HG03135 (cell line): ENCODE measurements around the gene GPRC5D.

Source experiments
- ATAC-seq: cut with Tn5 transposase; IDR thresholded peaks from one replicate; pipeline ENCODE4 v1.9.1; 2021; ENCODE audit warnings: mild to moderate bottlenecking, moderate library complexity; ENCODE audit not compliant: unreplicated experiment

Gene GPRC5D

GRCh38 chr12:12952036-12952435 is at the start of gene GPRC5D:
TSS of gene GPRC5D (minus strand) at chr12:12952170. CDS start at chr12:12950384, 1,786 bp downstream.
- ATAC-seq, result no peak

GRCh38 chr12:13001775-13002040 is 49.7 kb upstream of the GPRC5D start:
- ATAC-seq, result no peak

GRCh38 chr12:13000925-13001774 is 49.2 kb upstream of the GPRC5D start:
- ATAC-seq, result peak; percentile 26

- peak; percentile 27 for ATAC-seq
Observed at GRCh38 chr12:13000616-13000924, 48.6 kb upstream of the GPRC5D start.

GRCh38 chr12:12999959-13000615 is 48.1 kb upstream of the GPRC5D start, which contains the start of gene HEBP1:
TSS of gene HEBP1 (minus strand) at chr12:13000265. CDS start at chr12:13000114, 151 bp downstream.
- peak; percentile 81 for ATAC-seq

- no peak for ATAC-seq
Observed at GRCh38 chr12:12999271-12999958, 47.4 kb upstream of the GPRC5D start.

GRCh38 chr12:12998248-12998647 is 46.3 kb upstream of the GPRC5D start:
- no peak for ATAC-seq

- ATAC-seq, result no peak
Observed at GRCh38 chr12:12997734-12998133, 45.8 kb upstream of the GPRC5D start.

GRCh38 chr12:12997156-12997555 is 45.2 kb upstream of the GPRC5D start:
- no peak for ATAC-seq

GRCh38 chr12:12996209-12996608 is 44.2 kb upstream of the GPRC5D start:
- ATAC-seq, result no peak

- no peak for ATAC-seq
Observed at GRCh38 chr12:12995088-12995487, 43.1 kb upstream of the GPRC5D start.

GRCh38 chr12:12993367-12993766 is 41.4 kb upstream of the GPRC5D start:
- ATAC-seq, result no peak

- ATAC-seq, result no peak
Observed at GRCh38 chr12:12992418-12993130, 40.6 kb upstream of the GPRC5D start.

GRCh38 chr12:12990700-12991468 is 38.9 kb upstream of the GPRC5D start:
- ATAC-seq, result no peak

- ATAC-seq, result no peak
Observed at GRCh38 chr12:12987421-12987820, 35.5 kb upstream of the GPRC5D start.

GRCh38 chr12:12986775-12987331 is 34.9 kb upstream of the GPRC5D start:
- ATAC-seq, result no peak

- ATAC-seq, result no peak
Observed at GRCh38 chr12:12985817-12986408, 33.9 kb upstream of the GPRC5D start.

- ATAC-seq, result no peak
Observed at GRCh38 chr12:12984149-12984548, 32.2 kb upstream of the GPRC5D start.

GRCh38 chr12:12983420-12984035 is 31.6 kb upstream of the GPRC5D start:
- ATAC-seq, result no peak
